NCI-H82 (cell line): ENCODE measurements around the gene RCCD1.

Experiments
- DNase-seq: peaks from one replicate; lab custom pipeline; 2025; lab: John Stamatoyannopoulos, UW

Gene RCCD1

DNA sequence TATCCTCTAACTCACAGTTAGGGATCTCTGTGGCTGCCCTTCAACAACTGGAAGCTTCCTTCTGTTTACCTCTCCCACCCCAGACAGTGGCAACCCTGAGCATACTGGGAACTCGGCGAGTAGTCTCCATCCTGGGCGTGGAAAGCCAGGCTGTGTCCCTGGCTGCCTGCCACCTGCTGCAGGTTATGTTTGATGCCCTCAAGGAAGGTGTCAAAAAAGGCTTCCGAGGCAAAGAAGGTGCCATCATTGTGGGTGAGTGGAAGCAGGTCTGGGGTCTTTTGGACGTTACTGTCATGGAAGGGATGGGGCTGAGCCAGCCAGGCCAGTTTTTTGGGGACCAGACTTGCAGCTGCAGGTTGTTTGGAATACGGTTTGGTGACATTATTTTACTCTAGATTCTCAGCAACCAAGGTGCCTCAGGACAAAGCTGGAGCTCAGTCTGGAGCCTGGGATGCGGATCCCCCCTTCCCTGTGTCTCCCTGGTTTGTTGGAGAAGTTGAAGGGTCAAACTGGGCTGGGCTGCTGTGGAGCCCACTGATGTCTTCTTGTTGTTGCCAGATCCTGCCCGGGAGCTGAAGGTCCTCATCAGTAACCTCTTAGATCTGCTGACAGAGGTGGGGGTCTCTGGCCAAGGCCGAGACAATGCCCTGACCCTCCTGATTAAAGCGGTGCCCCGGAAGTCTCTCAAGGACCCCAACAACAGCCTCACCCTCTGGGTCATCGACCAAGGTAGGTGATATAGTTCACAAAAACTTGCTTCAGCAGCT, 12.1 kb upstream of the RCCD1 start:
- no peak for DNase-seq

- DNase-seq, result no peak
These were observed 9.6 kb upstream of the RCCD1 start for GRCh38 chr15:90945091-90945490.

DNA sequence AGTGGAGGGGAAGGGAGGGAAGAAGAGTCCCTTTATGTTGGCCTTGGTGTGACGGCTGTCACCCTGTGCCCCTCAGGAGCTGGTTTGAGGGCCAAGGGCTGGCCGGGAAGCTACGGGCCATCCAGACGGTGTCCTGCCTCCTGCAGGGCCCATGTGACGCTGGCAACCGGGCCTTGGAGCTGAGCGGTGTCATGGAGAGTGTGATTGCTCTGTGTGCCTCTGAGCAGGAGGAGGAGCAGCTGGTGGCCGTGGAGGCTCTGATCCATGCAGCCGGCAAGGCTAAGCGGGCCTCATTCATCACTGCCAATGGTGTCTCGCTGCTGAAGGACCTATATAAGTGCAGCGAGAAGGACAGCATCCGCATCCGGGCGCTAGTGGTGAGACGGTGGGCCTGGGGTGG, 8.1 kb upstream of the RCCD1 start:
- DNase-seq, result no peak

- DNase-seq, result no peak
These were observed 7.6 kb upstream of the RCCD1 start for GRCh38 chr15:90946941-90947576.

DNA sequence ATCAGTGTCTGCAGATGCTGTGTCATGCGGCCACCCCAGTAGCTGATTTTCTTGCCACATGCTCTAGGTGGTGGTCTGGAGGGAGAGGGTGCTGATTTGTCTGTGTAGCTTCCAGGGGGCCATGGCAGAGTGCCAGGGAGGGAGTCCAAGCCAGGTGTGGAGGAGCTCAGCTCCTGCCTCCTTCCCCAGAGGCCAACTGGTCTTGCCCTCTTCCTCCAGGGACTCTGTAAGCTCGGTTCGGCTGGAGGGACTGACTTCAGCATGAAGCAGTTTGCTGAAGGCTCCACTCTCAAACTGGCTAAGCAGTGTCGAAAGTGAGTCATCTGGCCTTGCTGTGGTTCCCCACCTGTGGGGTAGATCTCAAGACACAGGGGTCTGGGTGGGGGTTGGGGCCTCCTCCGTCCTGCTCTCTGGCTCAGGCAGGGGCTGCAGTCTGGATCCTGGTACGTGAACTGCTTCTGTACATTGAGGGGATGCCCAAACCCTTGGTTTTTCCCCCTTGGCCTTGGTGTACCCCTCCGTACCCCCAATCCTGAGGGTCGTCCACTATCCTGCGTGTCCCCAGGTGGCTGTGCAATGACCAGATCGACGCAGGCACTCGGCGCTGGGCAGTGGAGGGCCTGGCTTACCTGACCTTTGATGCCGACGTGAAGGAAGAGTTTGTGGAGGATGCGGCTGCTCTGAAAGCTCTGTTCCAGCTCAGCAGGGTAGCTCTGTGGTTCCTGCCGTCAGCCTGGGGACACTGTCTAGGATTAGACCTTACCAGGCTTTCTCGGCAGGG, 6.9 kb upstream of the RCCD1 start:
- no peak for DNase-seq

DNA sequence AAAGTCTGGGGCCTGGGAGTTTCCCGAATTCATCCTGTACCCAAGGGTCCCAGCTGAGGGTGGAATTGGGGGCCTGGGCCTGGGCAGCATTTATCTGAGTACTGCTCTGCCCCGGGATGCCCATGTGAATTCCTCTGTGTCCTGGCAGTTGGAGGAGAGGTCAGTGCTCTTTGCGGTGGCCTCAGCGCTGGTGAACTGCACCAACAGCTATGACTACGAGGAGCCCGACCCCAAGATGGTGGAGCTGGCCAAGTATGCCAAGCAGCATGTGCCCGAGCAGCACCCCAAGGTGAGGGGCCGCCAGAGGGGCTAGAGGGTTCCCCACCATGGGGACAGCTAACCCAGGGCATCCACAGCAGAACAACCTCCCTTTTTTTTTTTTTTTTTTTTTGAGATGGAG, 6.2 kb upstream of the RCCD1 start:
- no peak for DNase-seq

DNA sequence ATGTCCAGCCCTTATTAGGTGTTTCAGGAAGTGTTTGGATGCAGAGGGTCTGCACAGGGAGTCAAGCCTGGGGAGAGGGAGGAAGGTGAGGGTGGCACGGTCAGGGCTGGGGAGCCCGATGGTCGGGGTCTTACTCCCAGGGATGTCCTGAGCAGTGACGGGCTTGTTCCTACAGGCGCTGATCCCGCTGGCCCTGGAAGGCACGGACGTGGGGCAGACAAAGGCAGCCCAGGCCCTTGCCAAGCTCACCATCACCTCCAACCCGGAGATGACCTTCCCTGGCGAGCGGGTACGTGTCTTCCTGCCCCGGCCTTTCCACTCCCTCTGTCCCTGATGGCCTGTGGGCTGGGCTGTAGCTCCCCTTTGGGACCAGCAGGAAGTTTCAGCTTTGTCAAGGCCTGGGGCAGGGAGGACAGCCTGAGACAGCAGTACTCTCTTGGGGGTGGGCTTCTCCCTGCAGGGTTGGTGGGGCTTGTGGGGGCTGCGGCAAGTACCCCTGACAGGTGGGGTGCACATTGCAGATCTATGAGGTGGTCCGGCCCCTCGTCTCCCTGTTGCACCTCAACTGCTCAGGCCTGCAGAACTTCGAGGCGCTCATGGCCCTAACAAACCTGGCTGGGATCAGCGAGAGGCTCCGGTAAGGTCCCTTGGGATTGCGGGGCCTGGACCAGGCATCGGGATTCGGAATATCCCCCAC, 4.6 kb upstream of the RCCD1 start:
- DNase-seq, result no peak

- no peak for DNase-seq
These were observed 4.0 kb upstream of the RCCD1 start for GRCh38 chr15:90950676-90951075.

GRCh38 chr15:90952901-90953677, 1.6 kb upstream of the RCCD1 start:
- no peak for DNase-seq

DNA sequence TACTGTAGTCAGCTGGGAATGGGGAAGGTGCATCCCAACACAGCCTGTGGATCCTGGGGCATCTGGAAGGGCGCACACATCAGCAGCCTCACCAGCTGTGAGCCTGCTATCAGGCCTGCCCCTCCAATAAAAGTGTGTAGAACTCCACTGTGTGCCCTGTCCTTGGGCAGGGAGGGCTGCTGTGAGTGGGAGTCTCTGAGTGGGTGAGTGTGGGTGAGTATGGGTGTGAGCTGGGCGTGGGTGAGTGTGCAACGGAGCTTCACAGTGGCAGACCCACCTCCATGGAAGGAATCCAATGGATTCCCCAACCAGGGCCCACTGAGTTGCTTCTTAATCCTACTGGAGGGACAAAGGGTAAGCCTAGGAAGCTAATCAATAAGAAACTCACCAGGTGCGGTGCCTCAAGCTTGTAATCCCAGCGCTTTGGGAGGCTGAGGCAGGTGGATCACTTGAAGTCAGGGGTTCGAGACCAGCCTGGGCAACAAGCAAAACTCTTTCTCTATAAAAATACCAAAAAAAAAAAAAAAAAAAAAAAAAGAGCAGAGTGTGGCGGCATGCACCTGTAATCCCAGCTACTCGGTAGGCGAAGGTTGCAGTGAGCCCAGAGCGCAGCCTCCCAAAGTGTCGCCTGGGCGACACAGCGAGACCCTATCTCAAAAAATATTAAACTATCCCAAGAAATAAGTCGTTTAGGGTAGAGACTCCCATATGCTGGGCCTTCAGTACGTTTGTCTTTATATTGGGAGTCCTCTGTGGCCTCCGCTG, 555 bp upstream of the RCCD1 start:
- peak; percentile 17 for DNase-seq

DNA sequence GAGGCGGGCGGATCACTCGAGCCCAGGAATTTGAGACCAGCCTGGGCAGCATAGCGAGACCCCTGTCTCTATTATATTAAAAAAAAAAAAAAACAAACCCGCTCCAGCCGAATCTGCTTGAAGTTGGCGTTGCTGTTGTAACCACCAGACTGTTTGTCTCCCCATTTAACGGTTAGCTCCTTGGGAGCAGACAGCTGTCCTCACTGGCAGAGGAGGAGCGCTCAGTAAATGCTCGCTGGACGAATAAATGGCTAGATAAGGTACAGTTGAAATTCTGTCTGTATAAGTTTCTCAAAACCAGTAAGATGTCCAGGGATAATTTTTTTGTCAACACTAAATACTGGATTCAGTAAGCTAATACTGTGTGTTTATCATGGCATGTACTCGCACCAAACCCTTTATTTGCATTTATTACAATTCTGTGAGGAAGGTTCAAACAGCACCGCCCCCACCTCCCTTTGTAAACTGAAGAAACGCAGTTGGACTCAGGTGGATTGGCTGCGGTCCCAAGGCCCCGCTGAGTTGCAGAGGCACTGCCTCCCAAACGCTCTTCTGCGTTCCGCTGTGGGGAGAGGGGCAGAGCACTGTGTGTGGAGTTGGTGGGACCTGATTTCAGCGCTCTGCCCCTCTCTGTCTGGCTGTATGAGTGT, 1.1 kb downstream of the RCCD1 start:
- no peak for DNase-seq

- DNase-seq, result peak; percentile 64
These were observed 1.8 kb downstream of the RCCD1 start for GRCh38 chr15:90956274-90957030.

- DNase-seq, result no peak
These were observed 2.5 kb downstream of the RCCD1 start for GRCh38 chr15:90957031-90957790.

GRCh38 chr15:90957791-90958190, 3.1 kb downstream of the RCCD1 start:
- DNase-seq, result no peak

DNA sequence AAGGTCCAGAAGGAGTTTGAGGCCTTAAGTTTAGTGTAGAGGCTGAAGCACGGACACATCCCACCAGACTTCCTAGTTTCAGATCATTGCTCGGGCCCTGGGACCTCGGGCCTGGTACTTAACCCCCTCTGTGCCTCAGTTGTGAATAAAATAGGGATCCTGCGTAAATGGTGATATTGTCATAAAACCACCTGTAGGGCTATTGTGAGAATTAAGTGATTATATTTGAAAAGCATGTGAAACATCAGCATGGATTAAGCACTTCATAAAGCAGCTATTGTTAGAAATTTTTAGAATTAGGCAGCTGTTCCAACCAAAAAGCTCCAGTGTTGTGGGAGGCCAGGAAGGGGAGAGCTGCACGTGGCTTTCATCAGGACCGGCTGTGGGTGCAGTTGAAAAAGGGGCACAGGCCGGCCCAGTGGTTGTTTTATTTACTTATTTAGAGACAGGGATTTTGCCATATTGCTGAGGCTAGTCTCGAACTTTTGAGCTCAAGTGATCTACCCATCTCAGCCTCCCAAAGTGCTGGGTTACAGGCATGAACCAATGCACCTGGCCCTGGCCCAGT, 4.4 kb downstream of the RCCD1 start:
- no peak for DNase-seq

DNA sequence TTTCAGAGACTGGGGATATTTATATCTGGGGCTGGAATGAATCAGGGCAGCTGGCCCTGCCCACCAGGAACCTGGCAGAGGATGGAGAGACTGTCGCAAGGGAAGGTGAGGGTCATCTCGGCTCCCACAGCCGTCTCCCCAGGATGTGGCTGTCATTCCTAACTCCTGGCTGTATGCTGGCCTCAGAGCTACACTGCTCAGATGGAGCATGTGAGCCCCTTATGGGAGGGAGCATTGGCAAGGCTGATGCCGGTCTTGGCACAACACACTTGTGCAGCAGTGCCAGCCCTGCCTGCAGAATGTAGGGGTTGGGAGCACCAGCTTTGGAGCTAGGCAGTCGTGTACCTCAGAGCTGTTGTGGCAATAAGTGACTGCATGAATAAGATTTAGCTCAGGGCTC, 5.2 kb downstream of the RCCD1 start:
- DNase-seq, result no peak

- DNase-seq, result no peak
These were observed 5.8 kb downstream of the RCCD1 start for GRCh38 chr15:90960298-90961091.

- no peak for DNase-seq
These were observed 7.3 kb downstream of the RCCD1 start for GRCh38 chr15:90962021-90962420.
